ENCODE results near the gene ZNF827. TPM values are rescaled to one million over a fixed set of nuclear protein-coding genes. Genes with fewer than 3 reads are reported as not detected.

ZNF827 gene
- total and polyA plus RNA-seq, 2 of the 13 experiments (the other 11 are each of a cell fraction or from before 2014, with no cell fraction given) = 2.8 TPM

GRCh38 chr4:145984563-145984962 is 45.9 kb upstream of the ZNF827 start:
- POLR2A ChIA-PET = no interaction called here
- in situ Hi-C loops (cut with HindIII; ENCODE audit: extremely low pct_ligation_motif_present, low pct_unique_long_range_greater_than_20kb) = no loop called here

GRCh38 chr4:145982791-145983190 is 44.2 kb upstream of the ZNF827 start:
- Histone ChIP-seq H3K9ac (ENCODE audit: insufficient read depth, low read depth, low read length) (no peak overlapping the region), H3K27ac (ENCODE audit: extremely low read length, insufficient read depth, low read length) (no peak overlapping the region), H4K20me1 (ENCODE audit: insufficient read depth, low read length) (no peaks in the 10 kb centered on the region), H3K4me3 (replicated peaks in 1 of 3; ENCODE audit: insufficient read depth in 1 of 3, low read depth in 2 of 3, low read length in 3 of 3) (no peak overlapping the region), H3K9me3 (ENCODE audit: low read length) (no peaks in the 10 kb centered on the region), H2AFZ (ENCODE audit: low read length) (no peak overlapping the region), H3K79me2 (ENCODE audit: insufficient read depth, low read length) (no peaks in the 10 kb centered on the region), H3K4me1 (ENCODE audit: insufficient read depth, low read length) (no peaks in the 10 kb centered on the region), H3K27me3 (ENCODE audit: control insufficient read depth in 1 of 2, insufficient read depth in 2 of 2, low read length in 2 of 2) (0 out of 5 replicates have a peak, but pooled peaks cover 0 to 3% of the 10 kb centered on the region in 2 experiments), H3K36me3 (replicated peaks in 1 of 2; ENCODE audit: control insufficient read depth in 1 of 2, insufficient read depth in 2 of 2, low read length in 2 of 2) (no peaks in the 10 kb centered on the region), H3K4me2 (ENCODE audit: low read depth, low read length) (no peak overlapping the region)
- WGBS (ENCODE audit: low lambda C conversion rate) = 25% methylated on average over 4 of the region's 4 CpGs
- FAIRE-seq (no peak), DNase-seq (ENCODE audit: low spot score) (no peak), ATAC-seq (no peak)
- no TSS peak for BruUV-seq (replicated peaks)
- in situ Hi-C loops (cut with HindIII; ENCODE audit: extremely low pct_ligation_motif_present, low pct_unique_long_range_greater_than_20kb) (no loop called here), intact Hi-C loops (cut with micrococcal nuclease; ENCODE audit: unreplicated experiment) (no loop called here)
- no peak for TF ChIP-seq MEIS2 (CRISPR knock-in tag; IDR thresholded peaks at IDR 0.05)
- no peak for TF ChIP-seq ZNF414 (CRISPR knock-in tag; IDR thresholded peaks at IDR 0.05)
- no peak for TF ChIP-seq ZNF335 (CRISPR knock-in tag; IDR thresholded peaks at IDR 0.05)
- TF ChIP-seq BRCA1 (CRISPR knock-in tag; IDR thresholded peaks at IDR 0.05) = no peak
- CTCF ChIA-PET (ENCODE audit: low intra/inter-chr PET ratio, low total read pairs) = no interaction called here
- POLR2A ChIA-PET = no interaction called here

More at GRCh38 chr4:145984563-145984962, 45.9 kb upstream of the ZNF827 start:
- Histone ChIP-seq H3K9me3 (ENCODE audit: low read length) (no peaks in the 10 kb centered on the region), H3K36me3 (replicated peaks in 1 of 2; ENCODE audit: control insufficient read depth in 1 of 2, insufficient read depth in 2 of 2, low read length in 2 of 2) (no peaks in the 10 kb centered on the region), H3K27me3 (ENCODE audit: control insufficient read depth in 1 of 2, insufficient read depth in 2 of 2, low read length in 2 of 2) (0 out of 5 replicates have a peak, but pooled peaks cover 0 to 3% of the 10 kb centered on the region in 2 experiments), H3K4me3 (replicated peaks in 1 of 3; ENCODE audit: insufficient read depth in 1 of 3, low read depth in 2 of 3, low read length in 3 of 3) (no peak overlapping the region), H3K79me2 (ENCODE audit: insufficient read depth, low read length) (no peaks in the 10 kb centered on the region), H3K4me1 (ENCODE audit: insufficient read depth, low read length) (no peaks in the 10 kb centered on the region), H2AFZ (ENCODE audit: low read length) (no peak overlapping the region), H3K4me2 (ENCODE audit: low read depth, low read length) (no peak overlapping the region), H3K27ac (ENCODE audit: extremely low read length, insufficient read depth, low read length) (no peak overlapping the region), H4K20me1 (ENCODE audit: insufficient read depth, low read length) (no peaks in the 10 kb centered on the region), H3K9ac (ENCODE audit: insufficient read depth, low read depth, low read length) (no peak overlapping the region)
- DNase-seq (ENCODE audit: low spot score) (no peak), FAIRE-seq (no peak), ATAC-seq (no peak)
- TF ChIP-seq SMAD3 (CRISPR knock-in tag; IDR thresholded peaks at IDR 0.05) (no peak), DPF2 (CRISPR knock-in tag; IDR thresholded peaks at IDR 0.05; ENCODE audit: borderline replicate concordance, low read depth) (no peak), ZNF788 (CRISPR knock-in tag; IDR thresholded peaks at IDR 0.05; ENCODE audit: borderline replicate concordance) (no peak), ZNF790 (CRISPR knock-in tag; IDR thresholded peaks at IDR 0.05; ENCODE audit: borderline replicate concordance) (no peak), PREB (CRISPR knock-in tag; IDR thresholded peaks at IDR 0.05) (no peak)
- BruUV-seq (replicated peaks) = no TSS peak
- 38% methylated on average over 2 of the region's 4 CpGs for WGBS (ENCODE audit: low lambda C conversion rate)
- intact Hi-C loops (cut with micrococcal nuclease; ENCODE audit: unreplicated experiment) = no loop called here
- CTCF ChIA-PET (ENCODE audit: low intra/inter-chr PET ratio, low total read pairs) = no interaction called here

All from HepG2 (cell line).